ENCODE results near the gene CSF2RB. TPM values are rescaled to one million over a fixed set of nuclear protein-coding genes. Genes with fewer than 3 reads are reported as not detected.

CSF2RB gene
- total RNA-seq, 4 donors from 2014 or later = 5.7 to 14.3 (median 10.8) TPM

GRCh38 chr22:36921309-36922104 is 8.1 kb downstream of the CSF2RB start:
- H3K4me3 ChIP-seq = no peak overlapping the region
- peaks cover 0 to 11% (median 0%) of the 10 kb centered on the region in 4 donors for H3K9me3 ChIP-seq
- peaks cover 0 to 9% of the 10 kb centered on the region in 2 donors for H3K27me3 ChIP-seq
- no peaks in the 10 kb centered on the region for H3K36me3 ChIP-seq
- WGBS, 2 donors = 55 to 67% methylated on average over 10 to 14 of the region's 15 CpGs
- H3K27ac ChIP-seq = no peak overlapping the region
- H3K4me1 ChIP-seq = peaks cover 0 to 3% (median 0%) of the 10 kb centered on the region in 4 donors
- no peak for TF ChIP-seq CTCF (IDR thresholded peaks at IDR 0.05)
- TF ChIP-seq POLR2A (IDR thresholded peaks at IDR 0.05) = no peak
- TF ChIP-seq EP300 (IDR thresholded peaks at IDR 0.05) = no peak
- DNase-seq (ENCODE audit: low spot score in 2 of 2) = no peak

- H3K4me3 ChIP-seq = no peak overlapping the region
- no peak for TF ChIP-seq CTCF (IDR thresholded peaks at IDR 0.05)
- TF ChIP-seq EP300 (IDR thresholded peaks at IDR 0.05) = no peak
- no peak for TF ChIP-seq POLR2A (IDR thresholded peaks at IDR 0.05)
- H3K27me3 ChIP-seq = peaks cover 0 to 11% of the 10 kb centered on the region in 2 donors
- H3K36me3 ChIP-seq = no peaks in the 10 kb centered on the region
- no peak for DNase-seq (ENCODE audit: low spot score in 2 of 2)
- no peak overlapping the region for H3K27ac ChIP-seq
- WGBS, 2 donors = 43 to 52% methylated on average over 10 of the region's 10 CpGs
- H3K4me1 ChIP-seq = peaks cover 0 to 3% (median 0%) of the 10 kb centered on the region in 4 donors
- peaks cover 0 to 11% (median 0%) of the 10 kb centered on the region in 4 donors for H3K9me3 ChIP-seq
Observed at GRCh38 chr22:36922105-36922608, 8.7 kb downstream of the CSF2RB start.

GRCh38 chr22:36922711-36923110 is 9.3 kb downstream of the CSF2RB start:
- Histone ChIP-seq H3K27ac (no peak overlapping the region), H3K4me3 (no peak overlapping the region), H3K4me1 (peaks cover 0 to 3% (median 0%) of the 10 kb centered on the region in 4 donors), H3K36me3 (no peaks in the 10 kb centered on the region), H3K9me3 (peaks cover 0 to 11% (median 0%) of the 10 kb centered on the region in 4 donors), H3K27me3 (peaks cover 0 to 16% of the 10 kb centered on the region in 2 donors)
- no peak for TF ChIP-seq POLR2A (IDR thresholded peaks at IDR 0.05)
- TF ChIP-seq CTCF (IDR thresholded peaks at IDR 0.05) = no peak
- no peak for TF ChIP-seq EP300 (IDR thresholded peaks at IDR 0.05)
- WGBS, 2 donors = 62% methylated on average over 7 of the region's 7 CpGs; no CpG with 5 or more reads in 1 of the 2 donors
- DNase-seq (ENCODE audit: low spot score in 2 of 2) = no peak

- DNase-seq (ENCODE audit: low spot score in 2 of 2) = no peak
- Histone ChIP-seq H3K27me3 (peaks cover 0 to 19% of the 10 kb centered on the region in 2 donors), H3K4me3 (no peak overlapping the region), H3K9me3 (peaks cover 0 to 11% (median 0%) of the 10 kb centered on the region in 4 donors), H3K4me1 (peaks cover 0 to 3% (median 0%) of the 10 kb centered on the region in 4 donors), H3K27ac (no peak overlapping the region), H3K36me3 (no peaks in the 10 kb centered on the region)
- TF ChIP-seq POLR2A (IDR thresholded peaks at IDR 0.05) (no peak), CTCF (IDR thresholded peaks at IDR 0.05) (no peak), EP300 (IDR thresholded peaks at IDR 0.05) (no peak)
- 85 to 90% methylated on average over 14 to 21 of the region's 21 CpGs for WGBS, 2 donors
Observed at GRCh38 chr22:36923131-36923788, 9.8 kb downstream of the CSF2RB start.

Measured in tibial nerve (tissue), 4 donors.